ENCODE data around the gene NCF4.

The NCF4 gene

GRCh38 chr22:36898690-36899089, 37.9 kb downstream of the NCF4 start:
- no peak for DNase-seq

- DNase-seq = no peak
Measured at GRCh38 chr22:36899498-36899897, 38.7 kb downstream of the NCF4 start.

- peak in 1 of 5 experiments; percentile 54 for DNase-seq
Measured at GRCh38 chr22:36900225-36900624, 39.4 kb downstream of the NCF4 start.

GRCh38 chr22:36900880-36901279, 40.1 kb downstream of the NCF4 start:
- DNase-seq = no peak

GRCh38 chr22:36901411-36902142, 40.8 kb downstream of the NCF4 start:
- DNase-seq = peak in 2 of 5 experiments; percentile 14 to 94

GRCh38 chr22:36902143-36902926, 41.5 kb downstream of the NCF4 start:
- DNase-seq = no peak

- DNase-seq = no peak
Measured at GRCh38 chr22:36904260-36904880, 43.6 kb downstream of the NCF4 start.

GRCh38 chr22:36907253-36908195, 46.7 kb downstream of the NCF4 start:
- DNase-seq = no peak

GRCh38 chr22:36910461-36910860, 49.7 kb downstream of the NCF4 start:
- DNase-seq = no peak

- no peak for DNase-seq
Measured at GRCh38 chr22:36911887-36912661, 51.3 kb downstream of the NCF4 start.

- DNase-seq = no peak
Measured at GRCh38 chr22:36912694-36913426, 52.1 kb downstream of the NCF4 start.

GRCh38 chr22:36913427-36914389, 52.9 kb downstream of the NCF4 start, which contains the start of gene CSF2RB:
CSF2RB (plus strand) TSS chr22:36913628; CDS start chr22:36922208, 8,580 bp downstream.
- no peak for DNase-seq

GRCh38 chr22:36914390-36914752, 53.6 kb downstream of the NCF4 start:
- no peak for DNase-seq

- no peak for DNase-seq
Measured at GRCh38 chr22:36916034-36916433, 55.2 kb downstream of the NCF4 start.

- DNase-seq = no peak
Measured at GRCh38 chr22:36918586-36919284, 57.9 kb downstream of the NCF4 start.

GRCh38 chr22:36921309-36922104, 60.7 kb downstream of the NCF4 start:
- DNase-seq = no peak

GRCh38 chr22:36922105-36922608, 61.4 kb downstream of the NCF4 start:
- DNase-seq = no peak

GRCh38 chr22:36922711-36923110, 61.9 kb downstream of the NCF4 start:
- no peak for DNase-seq
